GM19438 (cell line): ENCODE data around the gene EMILIN2.

Experiments used
- ATAC-seq: cut with Tn5 transposase; IDR thresholded peaks from one replicate; pipeline ENCODE4 v1.9.1; 2021; ENCODE audit warnings: low read depth; ENCODE audit not compliant: unreplicated experiment

Gene EMILIN2

GRCh38 chr18:2935438-2936192 is 88.8 kb downstream of the EMILIN2 start:
- no peak for ATAC-seq

- no peak for ATAC-seq
Observed at GRCh38 chr18:2939317-2939716, 92.5 kb downstream of the EMILIN2 start.

- no peak for ATAC-seq
Observed at GRCh38 chr18:2948038-2948437, 101.2 kb downstream of the EMILIN2 start.

- no peak for ATAC-seq
Observed at GRCh38 chr18:2952605-2953004, 105.8 kb downstream of the EMILIN2 start.

GRCh38 chr18:2953935-2954653 is 107.3 kb downstream of the EMILIN2 start:
- no peak for ATAC-seq

- no peak for ATAC-seq
Observed at GRCh38 chr18:2954869-2955645, 108.3 kb downstream of the EMILIN2 start.

- ATAC-seq: no peak
Observed at GRCh38 chr18:2956056-2956455, 109.2 kb downstream of the EMILIN2 start.

GRCh38 chr18:2958819-2959298 is 112.1 kb downstream of the EMILIN2 start:
- peak; percentile 54 for ATAC-seq

- ATAC-seq: no peak
Observed at GRCh38 chr18:2959341-2959740, 112.5 kb downstream of the EMILIN2 start.

- no peak for ATAC-seq
Observed at GRCh38 chr18:2960983-2961696, 114.3 kb downstream of the EMILIN2 start.

- no peak for ATAC-seq
Observed at GRCh38 chr18:2961821-2962220, 115.0 kb downstream of the EMILIN2 start.

GRCh38 chr18:2963048-2963447 is 116.2 kb downstream of the EMILIN2 start:
- no peak for ATAC-seq

- ATAC-seq: no peak
Observed at GRCh38 chr18:2964361-2965010, 117.7 kb downstream of the EMILIN2 start.
